NB4 (cell line): ENCODE measurements around the gene NOX4.

Experiments used
- DNase-seq: peaks from one replicate; pipeline ENCODE4 v3.0.0; 2010; ENCODE audit warnings: low read depth
- H3K4me3 ChIP-seq: one replicate; pipeline ENCODE4 v1.5.1; 2011; ENCODE audit warnings: mild to moderate bottlenecking, low read depth, low read length, moderate library complexity
- CTCF ChIP-seq: IDR thresholded peaks from one replicate; pipeline ENCODE4 v1.5.1; 2012; ENCODE audit warnings: low read depth, low read length
- MAX ChIP-seq: IDR thresholded peaks from 2 replicates; pipeline ENCODE4 v1.6.1; 2011; ENCODE audit warnings: low read depth, low read length
- MYC ChIP-seq: IDR thresholded peaks from 2 replicates; pipeline ENCODE4 v1.6.1; 2011; ENCODE audit warnings: low read depth, low read length
- POLR2A ChIP-seq: IDR thresholded peaks from 2 replicates; pipeline ENCODE4 v1.6.1; 2011; ENCODE audit warnings: mild to moderate bottlenecking; ENCODE audit not compliant: insufficient read length; ENCODE audit errors: extremely low read depth

NOX4 gene

DNA sequence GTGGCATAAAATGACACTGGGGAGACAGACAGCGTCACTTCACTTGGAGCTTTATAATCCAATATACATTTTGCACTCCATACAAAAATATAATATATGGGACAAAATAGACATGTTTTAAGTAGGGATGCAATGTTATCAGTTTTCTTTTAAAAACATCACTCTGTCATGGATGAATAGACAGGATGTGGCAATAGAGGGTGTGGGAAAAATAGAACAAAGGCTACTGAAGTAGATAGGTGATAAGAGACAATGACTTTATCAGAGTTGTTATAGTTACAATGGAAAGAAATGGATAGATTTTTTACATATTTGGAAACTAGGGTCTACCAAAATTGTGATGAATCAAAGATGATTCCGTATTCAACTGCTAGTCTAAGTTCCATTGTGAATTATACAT, 13.1 kb upstream of the NOX4 start:
- TF ChIP-seq MYC, result no peak
- TF ChIP-seq MAX, result no peak
- TF ChIP-seq POLR2A, result no peak
- no peak for TF ChIP-seq CTCF
- no peak overlapping the region for H3K4me3 ChIP-seq
- no peak for DNase-seq

DNA sequence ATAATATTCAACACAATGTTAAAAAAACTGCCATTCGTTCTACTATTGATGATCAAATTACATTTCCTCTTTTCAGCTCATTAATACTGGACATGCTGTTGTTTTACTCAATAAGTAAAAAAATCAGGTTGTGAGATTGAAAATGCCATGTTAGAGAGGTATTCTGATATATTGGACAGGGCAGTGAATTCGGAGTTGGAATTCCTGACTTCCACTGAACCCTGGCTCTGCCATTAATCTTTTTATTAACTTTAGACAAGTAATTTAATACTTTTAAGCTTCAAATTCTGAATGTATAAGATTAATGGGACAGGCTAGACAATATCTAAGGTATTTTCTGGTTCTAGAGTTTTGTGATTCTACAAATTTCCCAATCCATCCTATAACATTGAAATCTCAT, 12.2 kb upstream of the NOX4 start:
- no peak overlapping the region for H3K4me3 ChIP-seq
- TF ChIP-seq MYC, result no peak
- no peak for DNase-seq

GRCh38 chr11:89502301-89502700, 11.1 kb upstream of the NOX4 start:
- TF ChIP-seq MYC, result no peak
- no peak for TF ChIP-seq MAX
- no peak for TF ChIP-seq CTCF
- TF ChIP-seq POLR2A, result no peak
- DNase-seq, result no peak
- H3K4me3 ChIP-seq, result no peak overlapping the region

DNA sequence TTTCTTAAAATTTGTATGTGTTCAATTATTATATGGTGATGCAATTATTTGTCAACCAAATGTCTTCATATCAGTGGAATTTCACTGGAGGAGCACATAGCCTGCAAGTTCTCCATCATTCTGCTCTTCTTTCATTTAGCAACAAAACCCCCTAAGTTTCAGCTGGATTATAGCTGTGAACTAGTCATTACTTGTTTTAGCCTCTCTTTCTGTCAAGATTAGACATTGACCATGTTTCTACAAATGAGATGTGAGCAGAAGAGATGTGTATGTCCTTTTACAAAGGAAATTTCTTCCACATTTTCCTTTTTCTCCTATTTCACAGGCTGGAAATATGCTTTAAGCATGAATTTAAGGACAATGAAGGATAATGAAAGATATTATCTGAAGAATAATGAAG, 9.2 kb upstream of the NOX4 start:
- no peak for DNase-seq
- no peak overlapping the region for H3K4me3 ChIP-seq

DNA sequence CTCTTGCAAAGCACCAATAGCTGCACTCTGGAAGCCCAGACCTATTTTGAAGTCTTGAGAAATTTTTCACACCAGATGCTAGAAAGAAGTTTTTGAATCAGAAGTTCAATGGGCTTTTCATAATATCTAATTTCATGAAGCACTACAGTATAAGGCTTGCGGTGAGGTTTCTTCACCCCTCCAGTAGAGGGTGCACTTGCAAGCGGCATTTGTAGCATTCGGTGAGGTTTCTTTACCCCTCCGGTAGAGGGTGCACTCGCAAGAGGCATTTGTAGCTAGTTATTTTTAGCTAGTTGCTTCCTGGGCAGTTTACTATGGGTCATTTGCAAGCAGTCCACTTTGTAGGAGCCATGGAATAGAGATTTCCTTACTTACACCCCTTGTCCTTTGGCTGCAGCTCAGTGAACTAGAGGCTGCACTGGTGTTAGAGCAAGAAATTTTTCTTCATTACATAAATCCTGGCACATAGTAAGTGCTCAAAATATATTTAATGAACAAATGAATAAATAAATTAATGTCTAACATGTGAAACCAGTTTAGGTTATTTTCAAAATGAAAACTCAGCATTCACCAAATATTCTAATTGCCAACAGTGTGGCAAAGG, 7.8 kb upstream of the NOX4 start:
- H3K4me3 ChIP-seq, result no peak overlapping the region
- TF ChIP-seq CTCF, result peak; percentile 39
- TF ChIP-seq MYC, result no peak
- no peak for TF ChIP-seq POLR2A
- TF ChIP-seq MAX, result no peak
- DNase-seq, result peak; percentile 27

More for the DNA sequence above, 9.2 kb upstream of the NOX4 start:
- TF ChIP-seq POLR2A (no peak), MYC (no peak), MAX (no peak), CTCF (no peak)

GRCh38 chr11:89495951-89496350, 4.8 kb upstream of the NOX4 start:
- DNase-seq, result no peak
- no peak overlapping the region for H3K4me3 ChIP-seq
- no peak for TF ChIP-seq MYC
- TF ChIP-seq MAX, result no peak
- TF ChIP-seq CTCF, result no peak
- TF ChIP-seq POLR2A, result no peak
